GM18499 (cell line): ENCODE results near the gene ZNF428.
"Not testable (repeated sequence)": the region's sequence is repeated elsewhere in the genome, so short reads cannot be mapped to it uniquely, and the experiment has no call there.

Source experiments
- ATAC-seq: cut with Tn5 transposase; IDR thresholded peaks from one replicate; pipeline ENCODE4 v1.9.1; 2021; ENCODE audit warnings: moderate number of reproducible peaks; ENCODE audit not compliant: insufficient read depth, unreplicated experiment

ZNF428 gene

DNA sequence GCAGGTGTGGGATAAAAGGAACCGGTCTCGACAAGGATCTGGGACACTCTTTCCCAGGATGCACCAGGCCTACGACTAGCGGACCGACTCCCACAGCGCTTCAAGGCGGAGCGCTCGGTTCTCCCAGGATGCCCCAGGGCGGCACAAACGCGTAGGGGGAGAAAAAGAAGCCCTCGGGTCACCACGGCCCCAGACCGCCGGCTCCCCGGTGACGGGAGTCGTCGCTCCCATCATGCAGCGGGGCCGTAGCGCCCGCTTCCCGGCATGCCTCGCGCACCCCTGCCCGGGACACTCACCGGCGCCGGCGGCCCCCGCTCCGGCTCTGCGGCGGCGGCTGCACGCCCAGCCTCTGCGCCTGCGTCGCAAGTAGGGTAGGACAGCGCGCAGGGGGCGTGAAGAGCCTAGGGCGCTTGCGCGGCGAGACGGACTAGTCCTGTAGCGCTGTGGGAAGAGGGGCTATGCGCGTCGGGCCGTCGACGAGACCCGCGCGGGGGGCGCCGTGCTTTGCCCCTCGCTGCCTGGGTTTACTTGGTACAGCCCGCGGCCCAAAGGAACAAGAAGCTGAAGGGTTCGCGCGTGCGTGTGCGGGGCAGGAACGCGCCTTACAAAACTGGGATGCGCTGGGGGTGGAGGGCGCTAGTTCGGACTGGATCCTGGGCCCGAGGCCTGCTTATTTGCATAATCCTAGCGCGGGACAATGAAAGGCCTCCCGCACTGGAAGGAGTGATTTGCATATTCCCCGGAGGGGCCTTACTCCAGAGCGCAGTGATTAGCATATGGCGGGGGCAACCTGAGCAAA, at the start of gene ZNF428:
ZNF428 (minus strand) TSS at position 368 of the 799 bp plus-strand sequence. CDS start 5,325 bp downstream, outside the sequence.
- peak; percentile 37 for ATAC-seq

DNA sequence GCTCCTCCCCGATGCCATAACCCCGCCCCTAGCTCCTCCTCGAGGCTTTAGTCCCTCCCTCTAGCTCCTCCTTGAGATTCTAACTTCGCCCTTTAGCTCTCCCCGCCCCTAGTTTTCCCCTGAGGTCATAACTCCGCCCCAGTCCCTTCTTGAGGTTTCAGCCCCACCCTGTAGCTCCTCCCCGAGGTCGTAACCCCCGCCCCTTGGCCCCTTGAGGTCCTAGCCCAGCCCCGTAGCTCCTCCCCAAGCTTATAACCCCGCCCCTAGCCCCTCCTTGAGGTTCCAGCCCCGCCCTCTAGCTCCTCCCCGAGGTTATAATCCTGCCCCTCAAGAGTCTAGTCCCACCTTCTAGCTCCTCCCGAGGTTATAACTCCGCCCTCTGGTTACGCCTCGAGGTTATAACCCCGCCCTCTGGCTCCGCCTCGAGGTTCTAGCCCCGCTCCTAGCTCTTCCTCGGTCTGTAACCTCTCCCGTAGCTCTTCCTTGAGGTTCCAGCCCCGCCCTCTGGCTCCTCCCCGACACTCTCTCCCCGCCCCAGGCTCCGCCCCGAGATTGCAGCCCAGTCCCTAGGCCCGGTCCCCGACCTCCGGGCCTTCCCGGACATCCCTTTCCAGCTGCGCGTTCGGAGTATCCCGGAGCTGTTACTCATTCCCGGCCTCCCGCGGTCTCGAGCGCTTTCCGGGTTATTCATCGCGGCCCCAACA, 49.1 kb upstream of the ZNF428 start:
- peak; percentile 66 for ATAC-seq

DNA sequence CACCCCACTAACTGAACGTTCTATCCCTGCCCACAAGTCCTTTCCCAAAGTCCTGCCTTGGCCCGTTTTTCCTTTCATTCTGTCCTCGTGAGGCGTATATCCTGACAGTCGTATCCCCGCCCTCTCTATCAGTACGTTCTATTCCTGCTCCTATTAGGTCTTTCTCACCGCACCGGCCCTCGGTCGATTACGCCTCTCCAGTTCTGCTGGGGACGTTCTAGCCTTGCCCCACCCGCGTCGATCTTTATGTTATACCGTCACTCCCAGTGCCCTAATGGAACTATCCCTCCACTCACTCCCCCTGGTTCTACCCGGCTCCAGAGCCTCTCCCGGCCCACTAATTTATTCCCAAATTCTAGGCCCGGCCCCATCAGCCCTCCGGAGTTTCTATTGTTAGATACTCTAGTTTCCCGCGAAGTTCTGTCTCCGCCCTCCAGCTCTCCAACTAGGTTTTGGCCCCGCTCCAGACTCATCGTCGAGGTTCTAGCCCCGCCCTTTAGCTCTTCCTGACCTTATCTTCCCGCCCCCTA, 48.5 kb upstream of the ZNF428 start:
- ATAC-seq, result no peak

DNA sequence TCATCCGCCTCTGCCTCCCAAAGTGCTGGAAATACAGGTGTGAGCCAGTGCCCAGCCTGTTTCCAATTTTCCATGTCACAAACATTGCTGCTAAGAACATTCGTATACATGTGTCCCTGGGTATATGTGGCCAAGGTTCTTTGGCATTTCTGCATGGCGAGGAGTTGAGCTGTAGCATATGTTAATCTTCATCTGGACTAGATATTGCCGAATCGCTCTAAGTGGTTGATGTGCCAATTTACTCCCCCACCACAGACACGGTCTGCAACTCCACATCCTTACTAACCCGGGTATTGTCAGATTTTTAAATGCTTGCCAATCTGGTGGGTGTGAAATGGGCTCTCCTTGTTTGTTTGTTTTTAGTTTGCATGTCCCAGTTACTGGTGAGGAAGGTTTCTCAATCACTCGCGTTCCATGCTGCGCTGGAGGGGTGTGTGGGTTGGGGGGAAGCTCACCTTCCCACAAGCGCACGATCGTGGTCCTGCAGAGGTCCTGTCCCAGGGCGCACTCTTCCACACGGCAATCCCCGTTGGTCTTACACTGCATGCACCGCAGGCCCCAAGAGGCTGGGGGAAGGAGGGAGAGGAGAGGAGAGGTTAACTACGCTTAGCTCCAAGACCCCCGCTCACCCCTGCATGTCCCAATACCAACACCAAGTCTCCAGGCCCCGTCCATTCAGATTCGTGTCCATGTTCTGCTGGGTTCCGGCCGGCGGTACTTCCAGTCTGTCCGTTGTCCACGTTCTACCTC, 47.9 kb upstream of the ZNF428 start:
- no peak for ATAC-seq

DNA sequence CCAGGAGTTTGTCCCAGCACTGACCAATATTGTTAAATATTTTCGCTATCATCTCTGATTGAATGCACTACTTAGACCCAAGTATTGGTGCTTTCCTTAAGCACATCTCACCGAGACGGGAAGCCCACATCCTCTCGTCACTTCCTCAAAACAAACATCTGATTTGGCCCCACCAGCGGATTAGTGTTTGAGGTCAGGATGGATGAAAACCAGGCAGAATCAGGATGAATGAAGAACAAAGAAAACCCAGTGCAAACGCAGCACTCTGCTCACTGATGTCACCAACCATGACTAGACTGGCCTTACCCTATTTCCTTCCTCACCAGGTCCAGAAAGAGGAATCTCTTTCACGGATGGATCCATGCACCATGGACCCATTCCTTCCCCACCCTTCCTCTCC, 44.6 kb upstream of the ZNF428 start:
- ATAC-seq, result no peak

GRCh38 chr19:43662487-43662886, 43.1 kb upstream of the ZNF428 start:
- no peak for ATAC-seq

DNA sequence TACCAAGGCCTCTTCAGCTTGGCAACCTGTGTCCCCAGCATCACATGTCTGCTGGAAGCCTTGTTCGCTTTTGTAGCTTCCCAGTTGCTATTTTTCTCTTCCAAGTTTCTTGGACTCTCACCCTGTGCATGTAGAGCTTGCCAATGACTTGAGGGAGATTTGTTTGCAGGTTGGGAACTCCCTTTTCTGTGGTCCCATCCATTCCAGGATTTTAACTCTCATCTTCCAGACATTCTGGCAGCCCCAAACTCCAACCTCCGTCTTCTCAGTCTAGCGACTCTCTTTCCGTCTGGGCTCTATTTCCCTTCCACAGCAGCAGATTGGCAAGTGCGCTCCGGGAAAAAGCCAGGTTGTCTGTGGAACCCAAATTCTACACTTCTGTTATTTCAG, 41.5 kb upstream of the ZNF428 start:
- ATAC-seq, result no peak

- ATAC-seq, result no peak
Observed at GRCh38 chr19:43660301-43660970, 41.0 kb upstream of the ZNF428 start.

DNA sequence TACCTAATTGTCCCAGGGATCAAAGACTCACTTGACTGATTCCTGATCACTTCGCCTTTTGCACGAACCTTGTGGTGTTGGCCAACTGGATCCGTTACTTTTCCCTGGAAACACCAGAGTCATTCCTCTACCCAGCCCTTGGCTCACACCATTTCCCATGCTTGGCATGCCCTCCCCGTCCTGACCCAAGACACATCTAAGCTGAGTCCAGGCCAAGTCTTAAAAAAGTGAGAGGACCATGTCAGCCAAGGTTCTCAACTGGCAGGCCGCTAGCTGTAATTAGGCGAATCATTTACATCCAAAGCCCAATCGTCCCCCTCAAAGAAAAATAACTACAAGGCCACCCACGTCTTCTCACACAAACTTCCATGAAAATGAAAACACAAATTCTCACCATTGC, 39.1 kb upstream of the ZNF428 start:
- ATAC-seq, result no peak

DNA sequence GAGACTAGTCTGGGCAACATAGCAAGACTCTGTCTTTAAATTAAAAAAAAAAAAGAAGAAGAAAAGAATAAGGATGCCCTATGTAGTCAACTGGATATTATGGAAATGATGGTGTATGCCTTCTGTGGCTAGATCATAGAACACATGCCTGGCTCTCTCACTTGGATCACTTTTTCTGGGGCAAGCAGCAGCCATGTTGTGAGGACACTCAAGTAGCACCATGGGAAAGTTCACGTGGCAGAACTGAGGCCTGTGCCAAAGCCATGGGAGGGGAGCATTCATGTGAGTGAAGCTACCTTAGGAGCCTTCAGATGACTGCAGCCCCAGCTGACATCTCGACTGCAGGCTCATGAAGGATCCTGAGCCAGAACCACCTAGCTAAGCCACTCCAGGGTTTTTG, 38.6 kb upstream of the ZNF428 start:
- ATAC-seq, result no peak

- no peak for ATAC-seq
Observed at GRCh38 chr19:43656436-43656835, 37.0 kb upstream of the ZNF428 start.

DNA sequence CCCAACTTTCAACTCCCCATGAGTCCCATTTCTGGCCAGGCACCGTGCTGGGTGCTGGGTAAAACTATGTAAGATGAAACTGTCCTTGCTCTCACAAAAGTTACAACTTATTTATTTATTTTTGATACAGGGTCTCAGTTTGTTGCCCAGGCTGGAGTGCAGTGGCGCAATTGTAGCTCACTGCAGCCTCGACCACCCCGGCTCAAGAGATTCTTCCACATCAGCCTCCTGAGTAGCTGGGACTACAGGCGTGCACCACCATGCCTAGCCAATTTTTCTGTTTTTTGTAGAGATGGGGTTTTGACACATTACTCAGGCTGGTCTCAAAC, 33.1 kb upstream of the ZNF428 start:
- no peak for ATAC-seq

DNA sequence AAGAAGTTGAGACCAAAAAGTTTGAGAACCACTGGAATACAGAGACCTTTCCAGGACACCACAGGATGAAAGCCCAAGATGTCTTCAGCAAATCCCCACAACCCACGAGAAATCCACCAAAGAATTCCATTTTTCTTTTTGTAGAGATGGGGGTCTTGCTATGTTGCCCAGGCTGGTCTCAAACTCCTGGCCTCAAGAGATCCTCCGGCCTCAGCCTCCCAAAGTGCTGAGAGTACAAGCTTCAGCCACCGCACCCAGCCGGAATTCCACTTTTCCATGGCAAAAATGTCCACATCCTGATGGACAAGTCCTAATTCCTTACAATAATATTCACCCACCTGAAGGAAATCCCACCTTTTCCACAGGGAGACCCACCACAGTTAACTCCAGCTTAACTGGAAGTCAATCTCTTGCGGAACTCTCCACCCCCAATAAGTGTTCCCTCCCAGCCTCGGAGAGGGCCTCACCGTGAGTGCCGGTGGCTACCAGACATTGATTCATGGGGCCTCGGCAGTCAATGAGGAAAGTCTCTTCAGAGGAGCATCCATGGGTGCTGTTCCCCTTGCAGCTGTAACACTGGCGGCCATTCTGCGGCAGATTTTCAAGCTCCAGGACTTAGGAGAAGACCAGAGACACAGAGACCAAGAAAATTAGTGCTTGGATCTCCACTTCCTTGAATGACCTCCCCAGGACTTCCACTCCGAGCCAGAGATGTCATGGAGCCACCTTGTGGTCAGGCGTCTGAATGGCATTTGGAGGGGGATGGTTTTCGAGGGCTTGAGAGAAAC, 32.5 kb upstream of the ZNF428 start:
- ATAC-seq, result no peak

GRCh38 chr19:43650276-43650675, 30.8 kb upstream of the ZNF428 start:
- ATAC-seq, result not testable (repeated sequence)

DNA sequence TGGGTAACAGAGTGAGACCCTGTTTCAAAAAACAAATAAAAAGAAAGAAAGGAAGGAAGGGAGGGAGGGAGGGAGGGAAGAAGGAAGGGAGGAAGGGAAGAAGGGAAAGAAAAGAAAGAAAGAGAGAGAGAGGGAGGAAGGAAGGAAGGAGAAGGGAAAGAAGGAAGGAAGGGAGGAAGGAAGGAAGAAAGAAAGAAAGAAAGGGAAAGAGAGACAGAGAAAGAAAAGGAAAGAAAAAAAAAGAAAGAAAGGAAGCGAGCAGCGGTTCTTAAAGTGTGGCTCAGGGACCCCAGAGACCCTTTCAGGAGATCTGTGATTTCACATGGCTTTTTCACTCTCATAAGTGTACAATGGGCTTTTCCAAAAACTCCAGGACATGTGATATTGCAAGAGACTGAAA, 30.1 kb upstream of the ZNF428 start:
- no peak for ATAC-seq

DNA sequence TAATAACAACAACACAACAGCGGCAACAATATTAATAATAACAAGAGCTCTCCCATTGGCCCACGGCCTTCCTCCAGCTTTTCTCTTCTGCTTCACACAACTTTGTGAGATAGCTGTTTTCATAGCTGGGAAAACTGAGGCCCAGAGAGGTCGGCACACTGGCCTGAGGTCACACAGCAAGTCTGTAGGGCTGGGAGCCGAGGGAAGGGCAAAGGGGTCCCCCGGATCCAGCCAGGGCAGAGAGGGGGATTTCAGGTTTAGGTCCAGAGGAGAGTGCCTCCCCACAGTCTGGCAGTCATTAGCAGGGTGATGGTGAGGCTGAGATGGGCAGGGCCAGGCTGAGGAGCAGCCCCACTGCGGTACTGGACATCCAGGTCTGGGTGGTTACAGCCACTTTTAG, 29.2 kb upstream of the ZNF428 start:
- no peak for ATAC-seq

- no peak for ATAC-seq
Observed at GRCh38 chr19:43644181-43644580, 24.8 kb upstream of the ZNF428 start.

- no peak for ATAC-seq
Observed at GRCh38 chr19:43643326-43643725, 23.9 kb upstream of the ZNF428 start.

DNA sequence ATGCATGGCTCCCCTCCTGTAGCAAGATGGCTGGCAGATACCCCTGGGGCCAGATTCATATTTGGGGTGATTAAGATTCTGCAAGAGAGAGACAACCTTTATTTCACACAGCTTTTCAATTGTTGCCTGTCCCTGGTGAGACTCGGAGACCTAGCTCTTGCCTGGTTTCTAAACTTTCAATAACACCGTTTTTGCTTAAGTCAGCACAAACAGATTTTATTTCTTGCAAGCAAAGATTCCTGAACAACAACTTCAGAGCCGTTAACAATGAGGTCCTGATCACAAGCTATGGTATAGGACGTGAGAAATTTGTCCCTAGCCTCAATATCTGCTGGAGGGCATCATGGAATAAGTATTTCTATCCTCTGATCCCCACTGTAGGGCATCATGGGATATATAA, 23.1 kb upstream of the ZNF428 start:
- ATAC-seq, result no peak

GRCh38 chr19:43641333-43641732, 21.9 kb upstream of the ZNF428 start:
- ATAC-seq, result no peak
